Suppressor macrophage treated with lipopolysaccharide for 4 hours (primary cell): ENCODE results near the gene GRIA3.

Source experiments
- DNase-seq: peaks from one replicate; pipeline ENCODE4 v3.0.0-alpha.2; 2020

GRIA3 gene

DNA sequence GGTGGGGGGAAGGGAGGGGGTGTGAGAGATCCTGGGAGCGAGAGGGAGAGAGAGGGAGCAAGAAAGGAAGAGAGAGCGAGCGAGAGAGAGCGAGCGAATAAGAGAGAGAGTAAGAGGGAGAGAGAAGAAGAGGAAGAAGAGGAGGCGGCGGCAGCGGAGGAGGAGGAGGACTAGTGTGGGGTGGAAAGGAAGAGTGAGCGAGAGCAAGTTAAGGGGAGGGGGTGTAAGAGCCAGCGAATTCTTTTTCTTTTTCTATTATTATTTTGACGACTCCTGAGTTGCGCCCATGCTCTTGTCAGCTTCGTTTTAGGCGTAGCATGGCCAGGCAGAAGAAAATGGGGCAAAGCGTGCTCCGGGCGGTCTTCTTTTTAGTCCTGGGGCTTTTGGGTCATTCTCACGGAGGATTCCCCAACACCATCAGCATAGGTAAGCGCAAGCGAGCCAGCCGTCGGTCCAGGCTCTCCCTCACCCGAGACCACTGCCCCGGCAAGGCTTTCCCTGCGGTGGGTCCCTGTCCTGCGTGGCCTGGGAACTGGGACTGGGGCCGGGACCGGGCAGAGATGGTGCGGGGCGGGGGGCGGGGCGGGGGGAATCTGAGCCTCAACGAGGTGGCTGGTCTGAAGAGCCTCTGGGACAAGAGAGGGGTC, at the start of gene GRIA3:
TSS of gene GRIA3 (plus strand) at position 60 of the 647 bp plus-strand sequence. CDS start at position 318, 258 bp downstream.
- no peak for DNase-seq

DNA sequence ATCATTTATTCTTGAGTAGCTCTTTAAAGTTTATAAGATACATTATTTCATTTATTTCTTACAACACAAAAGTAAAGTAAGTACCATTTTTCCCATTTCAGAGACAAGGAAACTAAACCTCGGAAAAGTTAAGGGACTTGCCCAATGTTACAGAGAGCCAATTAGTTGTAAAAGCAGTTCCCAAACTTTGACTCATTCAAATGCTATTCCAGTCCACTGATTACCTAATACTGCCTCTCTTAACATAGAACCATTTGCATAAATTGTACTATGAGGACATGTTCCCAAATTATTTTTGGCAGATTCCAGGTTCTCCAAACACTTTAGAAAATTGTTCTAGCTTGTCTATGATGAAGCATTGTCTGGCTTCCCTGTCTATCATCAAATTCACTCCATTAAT, 45.6 kb upstream of the GRIA3 start:
- no peak for DNase-seq

DNA sequence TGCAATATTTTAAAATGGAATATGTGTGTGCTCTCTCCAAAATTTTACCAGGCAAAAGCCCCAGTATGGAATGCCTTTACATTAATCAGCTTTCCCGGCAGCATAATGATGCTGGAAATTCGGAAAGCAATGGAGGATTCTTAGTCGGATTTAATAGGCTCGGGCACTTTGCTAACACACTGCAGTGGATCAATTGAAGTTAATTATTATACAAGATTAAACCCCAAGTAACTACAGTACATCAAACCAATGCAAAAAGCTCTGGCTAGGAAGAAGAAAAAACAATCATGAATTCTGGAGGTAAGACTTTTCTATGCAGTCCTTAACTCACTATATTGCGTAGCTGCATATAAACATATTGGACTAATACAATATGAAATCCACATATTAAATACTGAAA, 43.6 kb upstream of the GRIA3 start:
- DNase-seq: no peak

GRCh38 chrX:123140904-123141303, 43.2 kb upstream of the GRIA3 start:
- no peak for DNase-seq

GRCh38 chrX:123153846-123154335, 30.2 kb upstream of the GRIA3 start:
- no peak for DNase-seq

GRCh38 chrX:123155327-123155726, 28.8 kb upstream of the GRIA3 start:
- DNase-seq: no peak

GRCh38 chrX:123157586-123157985, 26.5 kb upstream of the GRIA3 start:
- no peak for DNase-seq

GRCh38 chrX:123159403-123159802, 24.7 kb upstream of the GRIA3 start:
- DNase-seq: no peak

GRCh38 chrX:123167621-123168020, 16.5 kb upstream of the GRIA3 start:
- DNase-seq: no peak

DNA sequence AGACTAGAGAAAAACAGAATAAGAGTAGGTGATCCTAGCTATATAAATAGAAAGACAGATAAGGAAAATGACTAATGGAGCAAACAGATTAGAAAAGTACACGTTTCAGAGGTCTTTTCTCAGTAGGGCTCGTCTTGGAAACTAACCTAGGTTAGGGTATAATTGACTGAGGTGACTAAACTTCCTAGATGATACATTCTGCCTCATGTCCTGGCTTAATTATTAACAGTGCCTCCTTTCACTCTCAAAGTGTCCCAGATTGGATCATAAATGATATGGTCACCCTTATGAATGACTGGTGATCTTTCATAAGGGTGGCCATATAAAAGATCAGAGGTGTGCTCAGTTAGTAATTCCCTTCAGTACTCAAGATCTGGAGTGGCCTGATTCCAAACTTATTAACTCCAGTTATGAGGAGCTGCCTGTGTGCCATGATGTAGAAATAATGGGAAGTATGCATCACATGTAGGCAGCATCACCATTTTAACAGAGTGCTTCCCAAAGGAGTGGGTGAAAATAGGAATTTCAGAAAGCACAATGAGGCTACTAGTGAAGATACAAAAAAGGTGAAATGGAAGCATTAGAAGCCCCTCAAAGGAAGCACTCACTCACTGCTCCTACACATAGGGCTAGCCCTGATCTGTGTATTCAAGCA, 14.7 kb upstream of the GRIA3 start:
- DNase-seq: no peak

DNA sequence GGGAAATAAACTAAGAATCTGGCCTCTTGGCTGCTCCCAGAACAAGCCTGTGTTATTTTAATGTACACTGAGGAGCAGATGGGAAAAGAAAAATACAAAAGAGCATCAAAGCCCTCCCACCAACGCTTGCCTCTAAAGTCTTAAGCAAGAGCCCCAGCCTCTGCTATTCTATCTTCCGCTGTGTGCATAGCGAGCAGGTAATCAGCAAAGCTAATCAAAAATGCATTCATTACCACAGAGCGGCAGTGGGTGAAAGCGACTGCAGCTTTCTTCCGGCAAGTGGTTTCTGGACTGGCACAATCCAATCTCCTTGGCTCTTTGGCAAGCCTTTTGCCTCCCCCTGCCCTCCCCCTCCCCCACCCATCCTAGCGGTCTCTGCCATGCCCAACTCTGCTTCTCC, 13.5 kb upstream of the GRIA3 start:
- no peak for DNase-seq

- no peak for DNase-seq
Measured at GRCh38 chrX:123171781-123172180, 12.3 kb upstream of the GRIA3 start.

DNA sequence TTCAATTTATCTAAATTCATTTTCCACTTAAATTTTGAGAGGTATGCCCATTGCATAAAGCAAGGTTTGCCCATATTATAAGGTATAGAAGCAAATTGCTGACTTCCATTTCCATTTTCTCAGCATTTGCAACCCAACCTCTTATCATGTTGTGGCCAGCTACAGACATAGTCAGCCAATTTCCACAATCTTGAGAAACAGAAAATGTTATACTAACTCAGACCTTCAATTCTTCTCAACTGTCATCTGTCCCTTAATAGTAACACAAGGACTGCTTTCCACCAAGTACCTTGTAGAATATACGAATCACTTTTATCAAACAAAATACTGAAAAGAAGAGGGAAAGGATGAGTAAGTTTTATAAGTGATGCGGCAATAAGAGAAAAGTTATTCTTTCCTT, 11.2 kb upstream of the GRIA3 start:
- DNase-seq: no peak

- DNase-seq: peak; percentile 0
Measured at GRCh38 chrX:123173833-123174232, 10.2 kb upstream of the GRIA3 start.

DNA sequence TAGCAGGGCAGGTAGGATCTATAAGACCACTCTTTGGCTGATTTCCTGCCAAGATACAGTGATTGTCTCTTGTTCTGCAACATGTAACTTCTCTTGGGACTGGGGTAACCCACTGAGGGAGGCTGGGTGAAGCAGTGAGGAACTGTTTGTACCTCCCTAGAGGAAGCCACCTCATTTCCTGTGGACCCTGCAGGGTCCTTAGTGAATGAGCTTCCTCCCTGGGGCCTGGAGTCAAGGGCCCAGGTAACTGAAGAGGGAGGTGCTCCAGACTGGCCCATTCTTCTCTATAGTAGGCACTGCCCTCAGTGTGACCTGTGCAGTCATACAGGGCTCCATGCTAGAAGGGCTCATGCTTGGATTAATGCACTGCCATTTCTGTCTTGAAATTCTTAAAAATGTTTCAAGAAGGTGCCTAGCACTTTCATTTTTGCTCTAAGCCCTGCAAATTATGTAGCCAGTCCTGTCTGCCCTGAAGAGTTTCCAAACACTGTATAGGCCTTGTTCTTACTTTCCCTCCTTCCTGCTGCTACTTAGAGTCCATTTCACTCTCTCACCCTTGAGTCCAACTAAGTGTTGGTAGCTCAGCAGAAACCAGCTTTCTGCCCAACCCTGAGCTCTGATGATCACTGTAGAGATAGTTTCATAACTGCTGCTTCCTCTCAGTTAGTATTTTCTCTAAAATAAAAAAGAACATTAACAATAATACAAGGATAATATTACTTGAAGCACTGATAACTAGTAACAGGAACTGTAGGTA, 8.5 kb upstream of the GRIA3 start:
- DNase-seq: no peak

- no peak for DNase-seq
Measured at GRCh38 chrX:123181233-123181914, 2.7 kb upstream of the GRIA3 start.

DNA sequence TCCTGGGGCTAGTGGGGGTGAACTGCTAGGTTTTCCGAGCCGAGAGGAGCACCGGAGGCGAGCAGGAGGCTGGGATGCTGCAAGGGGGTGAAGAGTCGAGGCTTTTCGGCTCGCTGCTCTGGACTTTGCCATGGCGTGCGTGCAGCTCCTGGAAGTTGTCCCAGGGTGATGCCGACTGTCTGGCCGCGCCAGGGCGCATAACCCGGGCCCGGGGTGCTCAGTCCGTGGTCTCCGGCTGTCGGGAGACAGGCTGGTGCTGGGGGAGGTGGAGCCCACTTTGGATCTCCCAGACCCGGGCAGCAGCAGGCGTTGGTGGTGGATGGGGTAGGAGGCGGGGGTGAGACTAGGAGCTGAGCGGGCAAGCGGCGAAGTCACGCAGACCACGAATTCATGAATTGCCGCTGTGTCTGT, 793 bp downstream of the GRIA3 start:
- no peak for DNase-seq

DNA sequence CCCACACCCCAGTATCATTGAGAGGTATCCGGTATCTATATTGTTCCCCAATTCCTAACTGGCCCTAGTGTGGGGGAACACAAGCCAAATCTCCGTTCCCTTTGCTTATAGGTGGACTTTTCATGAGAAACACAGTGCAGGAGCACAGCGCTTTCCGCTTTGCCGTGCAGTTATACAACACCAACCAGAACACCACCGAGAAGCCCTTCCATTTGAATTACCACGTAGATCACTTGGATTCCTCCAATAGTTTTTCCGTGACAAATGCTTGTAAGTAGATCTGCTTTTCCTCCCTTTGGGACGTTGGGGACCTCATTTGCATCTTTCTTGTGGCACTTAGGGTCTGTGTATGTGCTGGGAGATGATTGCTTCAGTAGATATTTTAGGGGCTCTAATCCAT, 1.6 kb downstream of the GRIA3 start:
- DNase-seq: no peak

GRCh38 chrX:123186801-123187200, 2.7 kb downstream of the GRIA3 start:
- no peak for DNase-seq

DNA sequence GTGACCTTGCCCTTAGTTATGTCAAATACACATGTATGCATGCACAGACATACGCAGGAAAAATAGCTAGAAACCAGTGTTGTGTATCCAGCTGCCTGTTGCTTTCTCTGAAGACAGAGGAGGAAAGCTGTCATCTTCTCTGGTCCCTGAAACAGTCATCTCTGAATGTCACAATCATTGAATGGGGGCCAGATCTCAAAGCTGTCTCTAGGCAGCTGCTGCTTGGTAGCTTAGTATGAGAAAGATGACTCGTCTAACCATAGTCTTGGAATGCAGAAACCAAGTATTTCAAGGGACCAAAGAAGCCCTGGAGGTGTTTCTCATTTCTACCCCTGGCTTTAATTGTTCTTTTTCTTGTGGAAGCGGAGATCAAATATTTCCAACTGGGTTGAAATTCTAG, 4.0 kb downstream of the GRIA3 start:
- no peak for DNase-seq

GRCh38 chrX:123189338-123189737, 5.3 kb downstream of the GRIA3 start:
- no peak for DNase-seq

DNA sequence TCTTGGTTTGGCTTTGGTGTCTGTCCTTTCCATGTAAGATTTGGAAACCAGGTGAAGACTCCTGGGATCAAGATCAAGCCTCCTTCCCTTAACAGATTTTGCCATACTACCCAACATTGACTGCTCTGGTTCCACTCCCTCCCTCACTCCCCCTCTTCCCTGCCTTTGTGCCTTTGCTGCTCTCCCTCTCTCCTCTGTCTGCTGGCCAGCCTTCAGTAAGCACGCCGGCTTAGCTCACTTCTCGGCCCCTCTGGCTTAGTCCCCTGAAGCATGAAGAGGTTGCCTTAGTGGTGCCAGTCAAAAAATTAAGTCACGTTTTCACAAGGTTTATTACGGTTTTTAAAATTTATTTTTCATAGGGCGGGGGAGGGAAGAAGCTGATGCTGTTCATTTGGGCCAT, 6.0 kb downstream of the GRIA3 start:
- no peak for DNase-seq

DNA sequence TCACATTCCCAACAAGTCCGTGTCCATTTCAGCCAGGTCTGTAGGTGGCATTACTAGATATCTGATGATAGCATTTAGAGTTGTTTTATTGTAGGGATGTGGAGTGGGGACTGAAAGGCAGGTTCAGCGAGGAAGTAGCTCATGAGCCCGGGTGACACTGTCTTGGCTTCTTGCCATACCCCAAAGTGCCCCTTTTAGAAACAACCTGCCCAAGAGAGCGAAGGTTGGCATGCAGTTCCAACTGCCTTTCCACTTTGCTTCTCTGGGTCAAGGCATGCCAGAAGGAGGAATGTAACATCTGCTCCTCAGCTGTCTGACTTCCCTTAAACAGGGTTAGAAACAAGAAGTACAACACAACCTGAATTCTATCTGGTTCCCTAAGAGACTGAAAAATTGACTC, 9.0 kb downstream of the GRIA3 start:
- DNase-seq: no peak
